Ishikawa (cell line): ENCODE measurements around the gene ZFY.

Source experiments
- CEBPB ChIP-seq: IDR thresholded peaks from 2 replicates; pipeline ENCODE4 v1.6.1; 2012
- CREB1 ChIP-seq: IDR thresholded peaks from 2 replicates; pipeline ENCODE4 v1.6.1; 2012; ENCODE audit warnings: low read depth
- EP300 ChIP-seq: IDR thresholded peaks from 2 replicates; pipeline ENCODE4 v1.6.1; 2012; ENCODE audit warnings: borderline replicate concordance
- NFIC ChIP-seq: IDR thresholded peaks from 2 replicates; pipeline ENCODE4 v1.6.1; 2012
- RAD21 ChIP-seq: IDR thresholded peaks from 2 replicates; pipeline ENCODE4 v1.6.1; 2012; ENCODE audit warnings: low read depth
- REST ChIP-seq: IDR thresholded peaks from 2 replicates; pipeline ENCODE4 v1.6.1; 2012; ENCODE audit warnings: low read depth, mild to moderate bottlenecking
- TCF12 ChIP-seq: IDR thresholded peaks from 2 replicates; pipeline ENCODE4 v1.6.1; 2012; ENCODE audit warnings: low read depth

- TF ChIP-seq NFIC (no peak), REST (no peak), CEBPB (no peak), RAD21 (no peak), EP300 (no peak), CREB1 (no peak), TCF12 (no peak)
These were observed at the start of gene ZFY for GRCh38 chrY:2934861-2935715.
